UCSD-AML1 (cell line): ENCODE measurements around the gene ANKRD12.
A peak's percentile ranks its signal among the peaks of the same experiment; 100 is the strongest.
"Not testable (repeated sequence)": the region's sequence is repeated elsewhere in the genome, so short reads cannot be mapped to it uniquely, and the experiment has no call there.

ENCODE experiments used
- DNase-seq: peaks from one replicate; lab custom pipeline; 2025; ENCODE audit not compliant: unreplicated experiment; lab: John Stamatoyannopoulos, UW

Gene ANKRD12

DNA sequence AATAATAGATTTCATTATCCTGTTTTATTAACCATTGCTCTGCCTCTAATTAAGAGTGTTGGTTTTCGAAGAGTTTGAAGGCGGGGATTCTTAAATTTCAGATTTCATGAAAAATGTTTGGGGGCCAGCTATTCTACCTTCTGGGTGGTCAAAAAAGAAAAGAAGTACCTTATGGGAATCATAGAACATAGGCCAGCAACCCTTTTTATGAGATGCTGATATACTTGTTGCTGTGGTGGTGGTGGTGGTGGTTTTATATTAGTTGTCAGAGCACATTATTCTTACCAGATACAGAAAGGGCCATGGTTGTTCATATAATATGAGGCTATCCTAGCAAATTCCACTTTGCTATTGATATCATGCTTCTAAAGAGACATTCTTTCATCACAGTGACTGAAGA, 4.4 kb downstream of the ANKRD12 start:
- DNase-seq = no peak

DNA sequence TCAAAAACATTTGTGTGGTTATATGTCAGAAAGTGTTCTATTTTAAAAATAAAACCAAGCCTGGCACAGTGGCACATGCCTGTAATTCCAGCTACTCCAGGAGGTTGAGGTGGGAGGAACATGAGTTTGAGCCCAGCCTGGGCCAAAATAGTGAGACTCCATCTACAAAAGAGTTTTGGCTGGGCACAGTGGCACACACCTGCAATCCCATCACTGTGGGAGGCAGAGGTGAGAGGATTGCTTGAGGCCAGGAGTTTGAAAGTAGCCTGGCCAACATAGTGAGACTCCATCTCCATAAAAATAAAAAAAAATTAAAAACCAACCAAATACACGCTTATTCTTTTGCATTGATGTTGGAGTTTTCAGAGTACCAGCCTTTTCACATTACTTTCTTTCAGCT, 9.6 kb downstream of the ANKRD12 start:
- DNase-seq = no peak

DNA sequence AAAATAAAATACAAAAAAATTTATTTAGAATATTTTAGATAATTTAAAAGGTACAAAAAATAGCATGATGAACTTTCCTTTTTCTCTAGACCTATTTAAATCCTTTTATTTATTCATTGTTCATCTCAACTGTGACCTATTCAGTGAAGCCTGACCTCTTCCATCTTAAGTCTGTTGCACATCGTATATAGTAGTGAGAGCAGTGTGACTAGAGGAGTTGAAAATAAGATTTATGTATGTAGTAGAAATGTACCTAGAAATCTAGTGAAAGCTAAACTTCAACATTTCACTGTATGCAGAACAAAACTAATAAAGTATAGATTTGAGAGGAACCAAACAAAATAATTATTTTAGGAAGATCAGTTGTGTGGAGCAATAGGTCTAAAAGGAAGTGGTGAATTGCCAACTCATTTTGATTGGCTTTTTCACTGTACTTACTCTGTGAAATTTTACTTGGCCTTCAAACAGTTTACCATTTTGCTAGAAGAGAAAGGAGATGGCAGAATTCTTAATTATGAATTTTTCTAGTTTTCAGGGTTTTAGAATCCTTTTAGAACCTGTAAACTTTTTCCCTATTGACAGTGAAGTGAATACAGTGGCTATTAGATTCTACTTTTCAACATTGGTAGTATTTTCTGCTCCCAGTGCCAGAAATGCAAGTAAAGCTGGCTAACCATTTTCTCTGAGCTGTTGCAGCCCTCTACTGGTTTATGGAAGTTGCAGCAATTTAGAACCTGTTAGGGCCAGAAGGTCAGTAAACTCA, 11.0 kb downstream of the ANKRD12 start:
- DNase-seq = no peak

DNA sequence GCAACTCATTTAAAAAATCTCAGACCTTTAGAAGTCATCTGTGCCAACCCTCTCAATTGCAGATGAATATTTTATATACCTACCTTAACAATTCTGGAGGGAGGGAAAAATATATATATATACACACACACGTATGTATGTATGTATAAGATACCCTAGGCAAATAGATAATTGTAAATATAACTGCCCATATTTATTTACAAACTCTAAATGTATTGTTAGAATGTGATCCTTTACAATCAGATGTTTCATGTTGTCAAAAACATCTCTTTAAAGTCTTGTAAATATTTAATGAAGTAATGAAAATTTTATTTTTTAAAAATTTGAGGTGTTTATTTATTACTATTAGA, 11.6 kb downstream of the ANKRD12 start:
- DNase-seq = no peak

DNA sequence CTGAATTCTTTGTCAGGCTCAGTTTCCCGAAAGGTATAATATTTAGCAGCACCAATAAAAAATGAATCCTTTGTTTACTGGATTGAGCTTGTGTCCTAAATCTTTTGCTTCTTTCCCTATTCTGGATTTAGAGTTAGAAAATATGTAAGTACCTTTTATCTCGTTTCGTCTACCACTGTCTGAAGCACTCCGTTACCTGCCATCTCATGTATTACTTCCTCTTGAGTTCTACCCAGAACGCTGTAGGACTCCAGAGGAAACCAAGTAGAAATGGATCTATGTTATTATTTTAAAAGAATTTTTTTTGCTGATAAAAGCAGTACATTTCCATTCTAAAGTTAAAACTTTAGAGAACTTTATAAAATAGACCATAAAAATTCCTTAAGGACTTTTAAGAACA, 13.5 kb downstream of the ANKRD12 start:
- no peak for DNase-seq

DNA sequence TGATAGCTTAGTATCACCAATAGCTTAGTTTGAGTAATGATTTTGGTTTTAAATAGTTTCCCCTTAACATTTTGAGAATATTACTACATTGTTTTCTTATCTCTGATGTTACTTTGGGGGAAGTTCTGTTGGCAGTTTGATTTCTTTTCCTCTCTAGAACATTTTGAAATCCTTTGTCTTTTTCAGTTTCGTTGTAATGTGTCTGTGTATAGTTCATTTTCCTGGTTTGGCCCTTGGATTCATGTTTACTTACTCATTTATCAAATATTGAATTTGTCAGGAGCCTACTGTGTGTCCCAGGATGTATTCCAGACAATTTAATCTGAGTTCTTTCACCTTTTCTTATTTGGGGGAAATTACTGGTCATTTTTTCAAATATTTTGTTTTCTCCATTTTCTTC, 16.7 kb downstream of the ANKRD12 start:
- no peak for DNase-seq

DNA sequence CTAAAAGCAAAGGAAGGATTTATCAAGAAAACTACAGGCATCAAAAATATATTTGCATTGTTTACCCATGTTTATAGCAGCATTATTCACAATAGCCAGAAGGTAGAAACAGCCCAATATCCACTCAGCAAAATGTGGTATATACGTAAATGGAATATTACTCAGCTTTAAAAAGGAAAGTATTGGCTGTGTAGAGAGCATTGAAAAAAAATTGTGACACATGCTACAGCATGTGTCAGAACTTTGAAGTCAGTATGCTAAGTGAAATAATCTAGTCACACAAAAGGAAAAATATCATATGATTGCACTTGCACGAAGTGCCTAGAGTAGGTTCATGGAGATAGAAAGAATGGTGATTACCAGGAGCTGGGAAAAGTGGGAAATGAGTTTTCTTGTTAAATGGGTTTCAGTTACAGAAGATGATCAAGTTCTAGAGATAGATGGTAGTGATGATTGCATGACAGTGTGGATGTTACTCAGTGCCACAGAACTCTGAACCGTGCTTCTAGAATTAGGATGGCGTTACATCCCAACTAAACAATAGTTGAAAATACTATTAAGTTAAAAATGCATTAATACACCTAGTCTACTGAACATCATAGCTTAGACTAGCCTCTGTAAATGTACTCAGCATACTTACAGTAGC, 20.1 kb downstream of the ANKRD12 start:
- no peak for DNase-seq

DNA sequence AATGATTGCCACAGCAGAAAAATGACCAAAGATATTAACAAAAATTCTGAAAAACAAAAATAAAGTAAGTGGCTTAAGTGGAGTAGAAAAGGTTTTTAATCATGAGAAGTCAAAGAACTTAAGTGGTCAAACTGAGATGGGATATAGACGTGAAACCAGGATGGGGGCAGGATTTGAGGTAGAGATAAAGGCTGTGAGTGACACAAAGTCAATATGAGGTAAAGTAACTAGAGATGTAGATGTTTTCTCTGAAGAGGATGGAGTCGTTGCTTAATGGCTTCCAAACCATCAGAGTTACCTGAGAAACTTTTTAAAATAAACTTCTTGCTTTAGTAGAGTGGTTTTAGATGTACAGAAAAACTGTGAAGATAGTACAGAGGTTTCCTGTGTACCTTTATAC, 21.2 kb downstream of the ANKRD12 start:
- no peak for DNase-seq

DNA sequence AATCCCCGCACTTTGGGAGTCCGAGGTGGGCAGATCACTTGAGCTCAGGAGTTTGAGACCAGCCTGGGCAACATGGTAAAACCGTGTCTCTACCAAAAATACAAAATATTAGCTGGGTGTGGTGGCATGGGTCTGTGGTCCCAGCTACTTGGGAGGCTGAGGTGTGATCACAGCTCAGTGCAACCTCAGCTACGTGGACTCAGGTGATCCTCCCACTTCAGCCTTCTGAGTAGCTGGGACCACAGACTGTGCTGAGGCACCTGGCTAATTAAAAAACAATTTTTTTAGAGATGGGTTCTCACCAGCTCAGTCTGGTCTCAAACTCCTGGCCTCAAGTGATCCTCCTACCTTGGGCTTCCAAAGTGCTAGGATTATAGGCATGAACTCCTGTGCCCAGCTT, 23.4 kb downstream of the ANKRD12 start:
- no peak for DNase-seq

DNA sequence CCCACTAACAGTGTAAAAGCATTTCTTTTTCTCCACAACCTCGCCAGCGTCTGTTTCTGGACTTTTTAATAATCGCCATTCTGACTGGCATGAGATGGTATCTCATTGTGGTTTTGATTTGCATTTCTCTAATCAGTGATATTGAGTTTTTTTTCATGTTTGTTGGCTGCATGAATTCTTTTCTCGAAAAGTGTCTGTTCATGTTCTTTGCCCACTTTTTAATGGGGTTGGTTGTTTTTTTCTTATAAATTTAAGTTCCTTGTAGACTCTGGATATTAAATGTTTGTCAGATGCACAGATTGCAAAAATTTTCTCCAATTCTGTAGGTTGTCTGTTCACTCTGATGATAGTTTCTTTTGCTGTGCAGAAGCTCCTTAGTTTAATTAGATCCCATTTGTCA, 26.1 kb downstream of the ANKRD12 start:
- not testable (repeated sequence) for DNase-seq

DNA sequence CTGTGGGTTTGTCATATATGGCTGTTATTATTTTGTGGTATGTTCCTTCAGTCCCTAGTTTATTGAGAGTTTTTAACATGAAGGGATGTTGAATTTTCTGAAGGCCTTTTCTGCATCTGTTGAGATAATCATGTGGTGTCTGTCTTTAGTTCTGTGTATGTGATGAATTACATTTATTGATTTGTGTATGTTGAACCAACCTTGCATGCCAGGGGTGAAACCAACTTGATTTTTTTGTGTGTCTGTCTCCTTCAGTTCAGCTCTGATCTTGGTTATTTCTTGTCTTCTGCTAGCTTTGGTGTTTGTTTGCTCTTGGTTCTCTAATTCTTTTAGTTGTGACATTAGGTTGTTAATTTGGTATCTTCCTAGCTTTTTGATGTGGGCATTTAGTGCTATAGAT, 27.6 kb downstream of the ANKRD12 start:
- DNase-seq = not testable (repeated sequence)

DNA sequence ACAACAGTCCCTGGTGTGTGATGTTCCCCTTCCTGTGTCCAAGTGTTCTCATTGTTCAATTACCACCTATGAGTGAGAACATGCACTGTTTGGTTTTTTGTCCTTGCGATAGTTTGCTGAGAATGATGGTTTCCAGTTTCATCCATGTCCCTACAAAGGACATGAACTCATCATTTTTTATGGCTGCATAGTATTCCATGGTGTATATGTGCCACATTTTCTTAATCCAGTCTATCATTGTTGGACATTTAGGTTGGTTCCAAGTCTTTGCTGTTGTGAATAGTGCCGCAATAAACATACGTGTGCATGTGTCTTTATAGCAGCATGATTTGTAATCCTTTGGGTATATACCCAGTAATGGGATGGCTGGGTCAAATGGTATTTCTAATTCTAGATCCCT, 29.3 kb downstream of the ANKRD12 start:
- DNase-seq = not testable (repeated sequence)

DNA sequence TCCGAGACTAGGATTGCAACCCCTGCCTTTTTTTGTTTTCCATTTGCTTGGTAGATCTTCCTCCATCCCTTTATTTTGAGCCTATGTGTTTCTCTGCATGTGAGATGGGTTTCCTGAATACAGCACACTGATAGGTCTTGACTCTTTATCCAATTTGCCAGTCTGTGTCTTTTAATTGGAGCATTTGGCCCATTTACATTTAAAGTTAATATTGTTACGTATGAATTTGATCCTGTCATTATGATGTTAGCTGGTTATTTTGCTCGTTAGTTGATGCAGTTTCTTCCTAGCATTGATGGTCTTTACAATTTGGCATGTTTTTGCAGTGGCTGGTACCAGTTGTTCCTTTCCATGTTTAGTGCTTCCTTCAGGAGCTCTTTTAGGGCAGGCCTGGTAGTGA, 32.9 kb downstream of the ANKRD12 start:
- not testable (repeated sequence) for DNase-seq

DNA sequence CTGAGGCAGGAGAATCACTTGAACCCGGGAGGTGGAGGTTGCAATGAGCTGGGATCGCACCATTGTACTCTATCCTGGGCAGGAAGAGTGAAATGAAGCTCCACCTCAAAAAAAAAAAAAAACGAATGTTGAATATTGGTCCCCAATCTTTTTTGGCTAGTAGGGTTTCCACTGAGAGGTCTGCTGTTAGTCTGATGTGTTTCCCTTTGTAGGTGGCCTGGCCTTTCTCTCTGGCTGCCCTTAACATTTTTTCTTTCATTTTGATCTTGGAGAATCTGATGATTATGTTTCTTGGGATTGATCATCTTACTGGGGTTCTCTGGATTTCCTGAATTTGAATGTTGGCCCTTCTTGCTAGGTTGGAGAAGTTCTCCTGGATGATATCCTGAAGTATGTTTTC, 35.3 kb downstream of the ANKRD12 start:
- DNase-seq = not testable (repeated sequence)

DNA sequence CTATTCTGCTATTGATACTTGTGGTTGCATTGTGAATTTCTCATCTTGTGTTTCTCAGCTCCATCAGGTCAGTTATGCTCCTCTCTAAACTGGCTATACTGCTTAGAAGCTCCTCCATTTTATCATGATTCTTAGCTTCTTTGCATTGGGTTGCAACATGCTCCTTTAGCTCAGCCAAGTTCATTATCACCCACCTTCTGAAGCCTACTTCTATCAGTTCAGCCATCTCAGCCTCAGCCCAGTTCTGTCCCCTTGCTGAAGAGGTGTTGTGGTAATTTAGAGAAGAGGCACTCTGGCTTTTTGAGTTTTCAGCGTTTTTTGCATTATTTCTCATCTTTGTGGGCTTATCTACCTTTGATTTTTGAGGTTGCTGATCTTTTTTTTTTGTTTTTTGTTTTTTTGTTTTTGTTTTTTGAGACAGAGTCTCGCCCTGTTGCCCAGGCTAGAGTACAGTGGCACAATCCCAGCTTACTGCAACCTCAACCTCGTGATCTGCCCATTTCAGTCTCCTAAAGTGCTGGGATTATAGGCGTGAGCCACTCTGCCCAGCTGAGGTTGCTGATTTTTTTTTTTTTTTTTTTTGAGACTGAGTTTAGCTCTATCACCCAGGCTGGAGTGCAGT, 36.0 kb downstream of the ANKRD12 start:
- no peak for DNase-seq

DNA sequence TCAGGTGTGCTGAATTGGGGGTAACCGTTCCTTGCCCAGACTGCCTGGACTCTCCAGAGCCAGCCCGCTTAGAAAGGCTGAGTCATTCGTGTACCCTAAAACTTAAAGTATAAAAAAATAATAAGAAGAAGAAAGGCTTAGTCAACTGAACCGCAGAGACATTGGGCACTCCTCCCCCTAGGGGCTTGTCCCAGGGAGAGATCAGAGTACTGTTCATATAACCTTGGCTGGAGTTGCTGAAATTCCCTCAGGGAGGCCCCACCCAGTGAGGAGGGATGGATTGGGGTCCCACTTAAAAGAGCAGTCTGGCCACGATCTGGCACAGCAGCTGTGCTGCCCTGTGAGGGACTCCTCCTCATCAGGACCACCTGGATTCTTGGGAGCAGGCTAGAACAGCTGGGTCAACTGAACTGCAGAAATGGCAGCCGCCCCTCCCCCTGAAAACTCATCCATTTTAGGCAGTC, 37.2 kb downstream of the ANKRD12 start:
- DNase-seq = no peak

DNA sequence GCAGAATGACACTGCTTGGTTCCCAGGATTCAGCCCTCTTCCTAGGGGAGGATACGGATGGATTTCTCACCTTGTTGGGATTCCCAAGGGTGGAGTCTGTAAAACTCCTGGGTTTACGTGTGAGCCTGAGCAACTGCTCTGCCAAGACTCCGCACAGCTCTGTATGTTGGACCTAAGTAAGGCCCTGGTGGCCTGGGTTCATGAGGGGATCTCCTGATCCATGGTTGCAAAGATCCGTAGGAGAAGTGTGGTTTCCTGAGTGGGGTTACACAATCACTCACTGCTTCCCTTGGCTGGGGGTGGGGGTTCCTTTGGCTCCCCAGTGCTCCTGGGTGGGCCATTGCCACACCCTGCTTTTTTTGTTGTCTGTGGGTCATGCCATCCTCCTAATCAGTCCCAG, 37.7 kb downstream of the ANKRD12 start:
- peak; percentile 53 for DNase-seq

DNA sequence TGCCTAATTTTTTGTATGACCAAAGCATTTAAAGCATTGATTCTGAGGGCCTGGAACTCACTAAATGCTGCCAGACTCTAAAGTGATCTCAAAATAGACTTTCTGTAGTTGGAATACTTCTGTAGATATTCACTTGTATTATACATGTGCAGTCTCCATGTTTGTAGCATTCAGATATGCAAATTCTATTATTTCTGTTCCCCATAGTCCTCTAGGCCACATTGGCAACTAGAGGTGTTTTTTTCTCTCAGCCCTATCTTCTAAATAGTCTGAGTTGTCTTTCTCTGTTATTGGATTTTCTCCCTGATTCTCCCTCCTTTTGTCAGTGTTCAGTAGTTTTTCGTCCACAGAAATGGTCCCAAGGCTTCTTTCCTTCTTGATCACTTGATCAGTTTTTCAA, 38.5 kb downstream of the ANKRD12 start:
- no peak for DNase-seq

DNA sequence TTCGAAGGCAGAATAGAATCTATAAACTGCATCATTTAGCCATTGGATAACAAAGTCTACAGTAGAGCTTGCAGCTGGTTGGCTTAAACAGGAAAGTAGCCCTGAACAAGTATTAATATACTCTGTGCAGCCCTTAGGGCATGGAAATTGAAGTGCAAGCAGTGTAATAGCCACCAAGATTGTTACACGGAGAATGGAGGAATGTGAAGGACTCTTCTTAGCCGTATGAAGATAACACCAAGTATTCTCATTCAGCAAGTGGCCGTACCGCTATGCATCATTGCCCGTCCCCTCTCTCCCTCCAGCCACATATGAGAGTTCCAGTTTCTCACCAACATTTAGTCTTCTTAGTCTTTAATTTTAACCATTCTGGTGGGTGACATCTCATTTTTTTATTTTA, 40.5 kb downstream of the ANKRD12 start:
- no peak for DNase-seq

DNA sequence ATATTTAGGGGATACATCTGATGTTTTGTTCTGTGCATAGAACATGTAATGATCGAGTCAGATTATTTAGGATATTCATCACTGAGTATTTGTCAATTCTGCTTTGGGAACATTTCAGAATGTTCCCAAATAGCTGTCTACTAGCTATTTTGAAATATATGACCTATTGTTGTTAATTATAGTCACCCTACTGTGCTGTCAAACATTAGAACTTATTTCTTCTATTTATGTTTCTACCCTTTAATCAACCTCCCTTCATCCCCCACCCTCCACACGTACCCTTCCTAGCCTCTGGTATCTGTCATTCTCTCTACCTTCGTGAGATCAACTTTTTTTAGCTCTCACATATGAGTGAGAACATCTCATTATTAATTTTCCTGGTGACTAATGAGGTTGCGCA, 40.9 kb downstream of the ANKRD12 start:
- DNase-seq = no peak

DNA sequence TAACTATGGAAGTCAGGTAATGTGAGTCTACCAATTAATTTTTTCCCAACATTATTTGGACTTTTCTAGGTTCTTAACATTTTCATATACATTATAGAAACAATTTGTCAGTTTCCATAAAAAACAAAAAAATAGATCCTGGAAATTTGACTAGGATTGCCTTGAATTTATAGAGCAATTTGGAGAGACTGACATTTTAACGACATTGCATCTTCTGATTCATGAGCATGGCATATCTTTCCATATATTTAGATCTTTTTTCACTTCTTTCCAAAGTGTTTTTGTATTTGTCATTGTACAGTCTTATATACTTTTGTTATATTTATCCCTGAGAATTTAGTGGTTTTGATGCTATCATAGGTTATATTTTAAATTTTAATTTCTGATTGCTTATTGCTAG, 42.0 kb downstream of the ANKRD12 start:
- DNase-seq = no peak

DNA sequence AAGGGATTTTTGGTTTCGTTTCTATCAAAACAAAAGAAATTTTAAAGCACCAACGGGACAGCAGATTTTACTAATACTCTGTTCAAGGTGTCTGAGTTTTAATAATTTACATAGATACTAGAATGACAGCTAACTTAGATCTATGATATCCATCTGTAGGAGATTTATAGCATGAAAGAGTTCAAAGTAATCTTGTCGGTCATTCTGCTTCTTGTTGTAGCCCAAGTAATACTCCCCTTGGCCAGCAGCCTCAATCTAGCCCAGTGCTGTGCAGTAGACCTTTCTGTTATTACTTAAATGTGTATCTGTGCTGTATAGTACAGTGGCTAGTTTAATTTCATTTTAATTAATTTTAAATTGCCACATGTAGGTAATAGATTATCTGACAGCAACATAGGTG, 44.7 kb downstream of the ANKRD12 start:
- DNase-seq = no peak
